NCI-H2227 treated with DMSO at 0.1 percent for 48 hours (cell line): ENCODE measurements around the gene MAEA.
A peak's percentile ranks its signal among the peaks of the same experiment; 100 is the strongest.

ENCODE experiments used
- DNase-seq: peaks from one replicate; lab custom pipeline; 2025; lab: John Stamatoyannopoulos, UW

Gene MAEA

DNA sequence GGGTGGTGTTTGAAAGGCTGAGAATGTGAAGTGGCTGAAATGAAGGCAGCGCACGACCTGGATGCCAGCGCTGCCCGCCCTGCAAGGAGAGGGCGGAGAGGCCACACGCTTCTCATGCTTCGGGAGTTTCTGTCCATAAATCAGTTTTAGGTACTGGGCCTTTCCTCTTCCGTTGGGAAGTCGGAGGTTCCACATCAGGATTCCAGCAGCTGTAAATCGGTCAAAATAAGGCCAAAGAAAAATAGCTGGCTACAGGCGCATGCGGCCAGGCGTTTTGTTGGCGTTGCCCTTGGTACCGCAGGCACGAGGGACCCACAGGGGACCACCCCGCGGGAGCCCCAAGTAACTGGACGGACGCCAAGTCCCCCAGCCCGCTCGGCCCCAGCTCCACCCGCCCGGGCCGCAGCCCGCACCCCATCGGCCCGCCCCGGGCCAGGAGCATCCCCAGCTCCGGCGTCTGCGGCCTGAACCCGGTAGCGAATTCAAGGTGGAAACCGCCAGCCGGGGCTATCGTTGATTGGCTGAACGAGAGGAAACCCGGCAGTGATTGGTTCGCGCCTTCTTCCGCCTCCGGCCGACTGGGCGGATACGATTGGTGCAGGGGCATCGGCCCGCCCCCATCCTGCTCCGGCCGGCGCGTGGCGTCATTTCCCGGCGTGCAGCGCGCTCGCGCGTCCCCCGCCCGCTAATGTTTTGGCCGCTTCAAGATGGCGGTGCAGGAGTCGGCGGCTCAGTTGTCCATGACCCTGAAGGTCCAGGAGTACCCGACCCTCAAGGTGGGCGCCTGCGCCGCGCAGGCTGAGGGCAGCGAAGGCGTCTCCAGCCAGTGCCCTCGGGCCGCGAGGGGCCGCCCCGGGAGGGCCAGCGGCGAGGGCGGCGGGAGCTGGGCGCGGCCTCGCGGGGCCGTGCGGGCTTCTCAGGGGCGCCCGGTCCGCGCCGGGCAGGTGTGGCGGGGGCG, at the start of gene MAEA:
Gene MAEA, plus strand, starts transcription at position 685 of the 958 bp plus-strand sequence. Its CDS starts 23 bp downstream, at position 708.
- peak; percentile 88 for DNase-seq

GRCh38 chr4:1239950-1240307, 49.8 kb upstream of the MAEA start:
- DNase-seq, result no peak

DNA sequence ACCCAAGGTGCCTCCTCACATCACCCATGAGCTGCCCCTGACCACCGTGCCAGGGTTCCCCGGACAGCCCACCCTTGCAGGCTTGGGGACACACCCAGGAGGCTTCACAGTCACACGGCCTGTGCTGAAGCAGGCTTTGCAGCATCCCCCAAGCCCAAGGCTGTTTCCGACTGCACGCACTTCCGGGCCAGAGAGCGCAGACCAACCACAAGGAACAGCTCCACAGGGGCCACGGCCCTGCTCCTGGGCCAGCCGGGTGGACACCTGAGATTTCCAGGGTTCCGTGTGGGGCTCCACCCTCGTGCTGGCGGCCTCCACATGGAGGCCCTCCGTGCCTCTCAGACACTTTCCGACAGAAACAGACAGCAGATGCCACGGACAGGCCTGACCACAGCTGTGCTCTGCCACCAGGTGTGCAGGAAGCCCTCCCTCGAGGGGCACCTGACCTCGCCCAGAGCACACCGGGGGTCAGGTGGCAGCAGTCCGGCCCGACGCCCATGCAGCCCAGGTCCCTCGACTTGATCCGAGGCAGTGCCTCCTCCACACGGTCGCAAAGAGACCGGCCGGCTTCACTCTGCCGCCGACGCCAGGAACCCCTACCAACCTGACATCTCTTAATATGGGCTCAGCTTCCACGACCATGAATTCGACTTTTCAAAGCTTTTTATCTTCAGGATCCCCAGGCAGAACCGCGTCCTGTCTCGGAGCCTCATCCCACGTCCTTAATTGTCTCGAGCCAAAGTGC, 48.8 kb upstream of the MAEA start:
- no peak for DNase-seq

GRCh38 chr4:1241466-1241935, 48.2 kb upstream of the MAEA start:
- DNase-seq, result no peak

DNA sequence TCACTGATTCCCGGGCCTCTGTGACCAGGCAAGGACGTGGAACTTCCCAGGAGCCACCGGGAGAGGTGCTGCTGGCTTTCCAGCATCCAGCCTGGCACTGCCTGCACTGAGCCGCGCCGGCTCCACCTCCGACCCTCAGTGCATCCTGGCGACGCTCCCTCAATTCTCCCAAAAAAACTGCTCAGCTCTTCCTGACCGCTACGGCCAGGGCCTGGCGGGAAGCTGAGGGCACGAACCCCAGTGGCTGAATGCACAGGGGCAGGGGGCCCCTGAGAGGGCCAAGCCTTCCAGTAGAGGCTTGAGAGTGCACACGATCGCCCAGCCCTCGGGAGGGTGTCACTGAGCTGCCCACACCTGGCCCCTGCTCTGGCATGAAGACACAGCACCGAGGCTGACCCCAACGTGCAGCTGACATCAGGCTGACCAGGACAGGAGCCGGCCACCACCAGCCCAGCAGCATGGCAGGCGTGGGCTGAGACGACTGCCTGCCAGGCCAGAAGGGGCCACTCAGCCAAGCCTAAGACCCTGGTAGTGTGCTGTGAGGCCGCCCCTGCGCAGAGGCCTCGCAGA, 47.7 kb upstream of the MAEA start:
- no peak for DNase-seq

- no peak for DNase-seq
Observed at GRCh38 chr4:1242506-1243450, 46.9 kb upstream of the MAEA start.

DNA sequence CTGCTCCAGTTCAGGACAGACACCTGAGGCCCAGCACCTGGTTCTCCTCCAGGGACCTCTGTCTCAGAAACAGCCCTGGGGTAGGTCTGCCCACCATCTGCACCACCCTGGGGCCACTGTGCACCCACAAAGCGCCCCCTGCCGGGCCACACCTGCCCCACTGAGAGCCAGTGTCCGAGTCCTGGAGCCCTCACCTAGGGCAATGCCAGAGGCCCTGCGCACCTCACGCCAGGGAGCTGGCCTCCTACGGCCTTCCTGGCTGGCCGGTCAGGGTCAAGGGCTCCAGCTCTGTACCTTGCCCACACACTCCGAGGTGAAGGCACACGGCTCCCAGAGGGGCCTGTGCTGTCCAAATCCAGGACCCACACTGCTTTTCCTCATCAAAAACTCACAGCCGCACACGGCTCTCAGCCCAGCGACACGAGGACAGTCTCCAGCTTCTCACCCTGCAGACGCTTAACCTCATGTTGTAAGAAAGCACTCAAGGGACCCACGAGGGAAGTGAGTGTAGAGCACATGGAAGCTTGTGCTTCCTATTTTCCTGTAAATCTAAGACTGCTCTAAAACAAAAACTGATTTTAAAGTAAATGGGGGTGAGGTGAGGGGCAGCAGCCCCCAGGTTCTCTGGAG, 46.1 kb upstream of the MAEA start:
- no peak for DNase-seq

- DNase-seq, result no peak
Observed at GRCh38 chr4:1244081-1244977, 45.4 kb upstream of the MAEA start.

- no peak for DNase-seq
Observed at GRCh38 chr4:1244978-1245471, 44.7 kb upstream of the MAEA start.

DNA sequence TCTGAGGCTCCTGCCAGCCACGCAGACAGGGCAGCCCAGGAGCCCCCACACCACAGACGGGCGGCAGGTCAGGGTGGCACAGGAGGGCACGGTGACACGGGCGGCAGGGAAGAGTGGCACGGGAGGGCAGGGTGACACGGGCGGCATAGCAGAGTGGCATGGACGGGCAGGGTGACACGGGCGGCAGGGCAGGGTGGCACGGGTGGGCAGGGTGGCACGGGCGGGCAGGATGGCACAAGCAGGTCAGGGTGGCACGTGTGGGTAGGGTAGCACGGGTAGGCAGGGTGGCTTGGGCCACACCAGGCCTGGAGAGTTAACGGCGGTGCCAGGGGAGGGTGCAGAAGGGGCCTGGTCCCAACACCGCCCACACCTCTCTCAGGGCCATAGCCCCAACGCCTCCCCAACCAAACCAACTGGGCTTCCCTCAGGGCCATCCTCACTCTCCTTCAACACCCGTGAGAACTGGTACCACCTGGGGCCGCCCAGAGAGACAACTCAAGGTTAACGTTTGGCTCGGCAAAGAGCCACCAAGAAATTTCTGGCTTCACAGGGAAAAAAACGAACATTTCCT, 44.1 kb upstream of the MAEA start:
- DNase-seq, result no peak

- no peak for DNase-seq
Observed at GRCh38 chr4:1246111-1246881, 43.4 kb upstream of the MAEA start.

GRCh38 chr4:1246901-1247863, 42.5 kb upstream of the MAEA start:
- DNase-seq, result no peak

DNA sequence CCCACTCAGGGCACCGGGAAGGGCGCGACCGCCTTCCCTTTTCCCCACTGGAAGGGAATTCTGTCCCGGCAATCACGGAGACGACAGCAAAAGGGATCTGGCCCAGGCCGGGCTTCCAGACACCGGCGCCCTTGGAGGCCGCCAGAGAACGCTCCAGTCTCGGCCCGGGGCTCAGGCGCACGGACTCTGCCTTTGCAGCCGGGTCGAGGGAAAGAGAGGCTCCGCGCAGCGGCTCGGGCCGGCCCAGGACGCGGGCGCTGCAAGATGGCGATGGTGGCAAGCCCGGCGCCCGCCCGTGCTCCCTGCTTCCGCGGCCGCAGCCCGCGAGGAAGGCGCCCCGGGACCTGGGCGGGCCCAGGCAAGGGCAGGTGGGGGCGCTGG, 41.8 kb upstream of the MAEA start:
- no peak for DNase-seq

DNA sequence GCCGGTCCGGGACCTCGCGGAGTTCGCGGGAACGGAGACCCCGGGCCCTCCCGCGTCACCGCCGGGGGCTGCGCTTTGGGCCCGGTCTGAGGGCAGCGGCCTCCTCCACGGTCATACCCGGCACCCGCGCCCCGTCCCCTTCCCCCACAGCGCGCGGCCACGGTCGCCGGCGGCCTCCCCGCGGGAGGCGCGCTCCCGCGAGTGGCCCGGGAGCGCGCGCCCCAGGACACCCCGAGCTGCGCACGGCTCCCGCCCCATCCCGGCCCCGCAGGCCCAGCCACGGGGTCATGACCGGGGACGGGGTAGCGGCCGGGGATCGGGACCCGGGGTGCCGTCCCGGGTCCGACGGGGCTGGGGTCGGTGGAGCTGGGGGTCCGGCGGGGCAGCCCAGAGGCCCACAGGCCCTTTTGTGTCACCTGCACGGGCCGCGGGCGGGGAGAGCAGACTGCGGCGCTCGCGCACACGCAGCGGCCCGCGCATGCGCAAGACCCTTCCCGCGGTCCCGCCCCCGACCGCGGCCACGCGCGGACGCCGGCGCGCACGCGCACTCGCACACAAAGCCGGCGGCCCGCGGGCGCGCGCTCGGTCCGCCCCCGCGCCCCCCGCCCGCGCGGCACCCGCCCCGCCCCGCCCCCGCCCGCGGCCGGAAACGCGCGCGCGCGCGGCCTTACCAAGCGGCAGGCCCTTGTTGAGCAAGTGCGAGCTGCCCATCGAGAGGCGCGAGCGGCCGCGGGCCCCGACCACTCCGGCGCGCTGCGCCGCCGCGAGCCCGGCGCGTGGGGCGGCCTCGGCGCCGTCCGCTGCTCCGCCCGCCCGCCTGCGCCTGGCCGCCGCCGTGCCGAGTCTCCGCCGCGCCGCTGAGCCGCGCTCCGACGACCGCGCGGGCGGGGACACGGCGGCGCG, 41.2 kb upstream of the MAEA start, which contains the start of gene CTBP1:
Gene CTBP1, minus strand, starts transcription at position 886 of the 903 bp plus-strand sequence. CDS start 7,799 bp downstream, outside the sequence.
- peak; percentile 48 for DNase-seq

- peak; percentile 47 for DNase-seq
Observed at GRCh38 chr4:1249148-1249730, 40.5 kb upstream of the MAEA start.
